ENCODE results near the gene NEUROD2. TPM values are rescaled to one million over a fixed set of nuclear protein-coding genes. Genes with fewer than 3 reads are reported as not detected.
A peak's percentile ranks its signal among the peaks of the same experiment; 100 is the strongest.

Gene NEUROD2
- 0.01 TPM for polyA plus RNA-seq
- long read RNA-seq, donor 1 = 0 reads
- long read RNA-seq, donor 2, full-length matches to known transcripts = 1 of 1 reads
- long read RNA-seq, donor 2, partial matches to known transcripts = 0 of 1 reads
- long read RNA-seq, donor 2, other reads (novel, unspliced or antisense) = 0 of 1 reads
- long read RNA-seq, donor 3 = 0 reads
- long read RNA-seq, donor 4 = 0 reads
- long read RNA-seq, donor 5 = 0 reads
- long read RNA-seq, donor 6, full-length matches to known transcripts = 1 of 1 reads
- long read RNA-seq, donor 6, partial matches to known transcripts = 0 of 1 reads
- long read RNA-seq, donor 6, other reads (novel, unspliced or antisense) = 0 of 1 reads
- long read RNA-seq, donor 7 = 0 reads
- long read RNA-seq, donor 8 = 0 reads
- long read RNA-seq, donor 9 = 0 reads
- long read RNA-seq, donor 10 = 0 reads
- long read RNA-seq, donor 11 = 0 reads

DNA sequence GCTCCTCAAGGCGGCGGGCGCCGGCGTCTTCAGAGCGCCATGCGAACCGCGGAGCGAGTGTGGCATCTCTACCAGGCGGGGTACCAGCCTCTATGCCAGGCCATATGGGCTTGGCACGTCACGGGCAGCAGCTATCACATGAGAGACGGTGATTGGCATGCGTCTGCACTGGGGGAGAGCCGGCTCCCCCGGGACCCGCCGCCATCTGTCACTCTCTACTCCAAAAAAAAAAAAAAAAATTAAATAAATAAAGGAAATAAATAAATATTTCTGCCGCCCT lies at the start of gene NEUROD2:
NEUROD2 (minus strand) TSS at position 70 of the 280 bp plus-strand sequence. CDS start 1,321 bp downstream, outside the sequence.
- Histone ChIP-seq H3K27ac (ENCODE audit: low read length) (no peak within 1 kb of the TSS), H3K9me3 (ENCODE audit: control insufficient read depth, low read depth, low read length) (peaks cover 9% of the 10 kb centered on the region), H3K4me3 (ENCODE audit: low read length) (no peak within 1 kb of the TSS), H3K27me3 (ENCODE audit: control insufficient read depth, insufficient read depth, low read length) (peaks cover 96% of the 10 kb centered on the region), H3K4me1 (ENCODE audit: control insufficient read depth, insufficient read depth, low read length) (peaks cover 10% of the 10 kb centered on the region), H3K36me3 (ENCODE audit: control insufficient read depth, insufficient read depth, low read length) (no peaks in the 10 kb centered on the region)
- 7% methylated on average over 3 of the region's 20 CpGs for WGBS (ENCODE audit: insufficient coverage, low lambda C conversion rate)
- DNase-seq = no peak

DNA sequence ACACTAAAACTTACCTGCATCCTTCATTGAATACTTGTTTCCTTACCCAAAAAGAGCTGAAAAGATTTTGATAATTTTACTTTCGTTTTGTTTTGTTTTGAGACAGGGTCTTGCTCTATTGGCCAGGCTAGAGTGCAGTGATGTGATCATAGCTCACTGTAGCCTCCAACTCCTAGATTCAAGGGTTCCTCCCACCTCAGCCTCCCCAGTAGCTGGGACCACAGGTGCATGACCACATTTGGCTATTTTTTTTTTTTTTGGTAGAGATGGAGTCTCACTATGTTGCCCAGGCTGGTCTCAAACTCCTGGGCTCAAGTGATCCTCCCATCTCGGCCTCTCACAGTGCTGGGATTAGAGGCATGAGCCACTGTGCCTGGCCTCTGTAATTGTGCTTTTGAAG lies 47.4 kb upstream of the NEUROD2 start:
- no peak for DNase-seq
- Histone ChIP-seq H3K9me3 (ENCODE audit: control insufficient read depth, low read depth, low read length) (no peaks in the 10 kb centered on the region), H3K36me3 (ENCODE audit: control insufficient read depth, insufficient read depth, low read length) (peaks cover 46% of the 10 kb centered on the region), H3K27me3 (ENCODE audit: control insufficient read depth, insufficient read depth, low read length) (no peaks in the 10 kb centered on the region), H3K4me3 (ENCODE audit: low read length) (no peak overlapping the region), H3K27ac (ENCODE audit: low read length) (no peak overlapping the region), H3K4me1 (ENCODE audit: control insufficient read depth, insufficient read depth, low read length) (peaks cover 31% of the 10 kb centered on the region)
- WGBS (ENCODE audit: insufficient coverage, low lambda C conversion rate) = no CpG with 5 or more reads among the region's 2 CpGs

DNA sequence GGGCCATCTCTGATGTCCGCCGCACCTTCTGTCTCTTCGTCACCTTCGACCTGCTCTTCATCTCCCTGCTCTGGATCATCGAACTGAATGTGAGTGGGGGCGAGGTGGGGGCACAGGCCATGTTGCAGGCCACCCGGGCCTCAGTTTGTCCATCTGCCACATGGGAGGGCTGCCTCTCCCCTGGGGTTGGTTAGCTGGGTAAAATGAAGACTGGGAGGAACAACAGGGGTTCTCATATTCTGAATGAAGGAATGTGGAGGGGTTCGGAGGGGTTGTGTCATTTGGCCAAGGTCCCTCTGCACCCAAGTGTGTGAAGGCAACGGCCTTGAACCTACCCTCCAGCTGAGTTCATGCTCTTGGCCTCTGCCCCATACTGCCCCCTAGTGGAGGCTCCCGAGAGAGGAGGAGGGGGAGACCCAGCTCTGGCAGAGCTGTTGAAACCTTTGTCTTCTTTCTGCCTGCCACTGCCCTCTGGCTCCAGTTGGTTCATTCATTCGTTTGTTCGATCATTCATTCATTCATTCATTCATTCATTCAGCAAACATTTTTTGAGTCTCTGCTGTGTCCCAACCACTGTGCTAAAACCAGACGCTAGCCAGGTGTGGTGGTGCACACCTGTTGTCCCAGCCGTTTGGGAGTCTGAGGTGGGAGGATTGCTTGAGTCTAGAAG lies 46.1 kb upstream of the NEUROD2 start:
- H3K4me3 ChIP-seq (ENCODE audit: low read length) = no peak overlapping the region
- H3K4me1 ChIP-seq (ENCODE audit: control insufficient read depth, insufficient read depth, low read length) = peaks cover 31% of the 10 kb centered on the region
- H3K27ac ChIP-seq (ENCODE audit: low read length) = peak overlapping the region; percentile 38
- H3K9me3 ChIP-seq (ENCODE audit: control insufficient read depth, low read depth, low read length) = no peaks in the 10 kb centered on the region
- peak in 1 of 2 donors; percentile 43 for DNase-seq
- H3K36me3 ChIP-seq (ENCODE audit: control insufficient read depth, insufficient read depth, low read length) = peaks cover 36% of the 10 kb centered on the region
- WGBS (ENCODE audit: insufficient coverage, low lambda C conversion rate) = no CpG with 5 or more reads among the region's 14 CpGs
- H3K27me3 ChIP-seq (ENCODE audit: control insufficient read depth, insufficient read depth, low read length) = no peaks in the 10 kb centered on the region

DNA sequence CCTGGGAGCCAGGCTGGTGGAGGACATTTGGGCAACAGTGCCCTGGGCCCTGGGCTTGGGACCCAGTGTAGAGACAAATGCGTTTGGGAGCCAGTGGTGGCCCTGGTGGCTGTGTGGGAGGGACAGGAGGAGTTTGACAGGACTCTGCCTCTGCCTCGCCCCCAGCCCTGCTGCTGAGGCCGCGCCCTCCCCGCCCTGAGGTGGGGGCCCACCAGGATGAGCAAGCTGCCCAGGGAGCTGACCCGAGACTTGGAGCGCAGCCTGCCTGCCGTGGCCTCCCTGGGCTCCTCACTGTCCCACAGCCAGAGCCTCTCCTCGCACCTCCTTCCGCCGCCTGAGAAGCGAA lies 45.6 kb upstream of the NEUROD2 start:
- Histone ChIP-seq H3K36me3 (ENCODE audit: control insufficient read depth, insufficient read depth, low read length) (peaks cover 31% of the 10 kb centered on the region), H3K27ac (ENCODE audit: low read length) (peak overlapping the region; percentile 38), H3K4me3 (ENCODE audit: low read length) (no peak overlapping the region), H3K4me1 (ENCODE audit: control insufficient read depth, insufficient read depth, low read length) (peaks cover 36% of the 10 kb centered on the region), H3K9me3 (ENCODE audit: control insufficient read depth, low read depth, low read length) (no peaks in the 10 kb centered on the region), H3K27me3 (ENCODE audit: control insufficient read depth, insufficient read depth, low read length) (no peaks in the 10 kb centered on the region)
- no peak for DNase-seq
- no CpG with 5 or more reads among the region's 12 CpGs for WGBS (ENCODE audit: insufficient coverage, low lambda C conversion rate)

DNA sequence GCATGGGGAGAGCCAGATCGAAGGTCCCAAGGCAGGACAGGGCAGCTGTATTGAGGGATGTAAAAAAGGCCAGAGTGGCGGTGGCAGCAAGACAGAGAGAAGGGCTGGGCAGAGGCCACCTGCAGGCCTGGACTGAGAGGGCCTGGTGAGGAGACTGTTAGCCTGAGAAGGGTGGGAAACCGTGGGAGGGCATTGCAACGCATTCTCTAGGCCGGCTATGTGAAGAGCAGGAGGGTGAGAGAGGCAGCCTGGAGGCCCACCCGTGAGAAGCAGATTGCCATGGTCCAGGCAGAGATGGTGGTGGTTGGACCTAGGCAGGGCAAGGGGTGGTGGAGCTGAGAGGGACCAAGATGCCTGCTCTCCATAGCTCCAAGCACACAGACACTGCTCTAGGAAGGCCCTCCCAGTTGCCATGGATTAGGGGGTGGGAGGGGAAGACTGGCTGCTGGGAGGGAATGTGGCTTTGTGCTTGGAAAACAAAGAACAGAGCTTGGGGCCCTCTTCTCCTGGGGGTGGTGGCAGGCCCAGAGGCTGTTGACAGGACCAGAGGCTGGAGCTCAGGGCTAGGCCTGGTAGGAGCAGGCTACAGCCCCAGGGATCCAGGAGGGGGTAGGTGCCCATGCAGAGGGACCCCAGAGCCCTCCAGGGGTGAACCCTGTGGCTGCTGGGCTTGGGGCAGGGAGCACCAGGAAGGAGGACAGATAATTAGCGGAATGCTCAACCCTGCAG lies 45.0 kb upstream of the NEUROD2 start:
- Histone ChIP-seq H3K4me3 (ENCODE audit: low read length) (no peak overlapping the region), H3K27me3 (ENCODE audit: control insufficient read depth, insufficient read depth, low read length) (no peaks in the 10 kb centered on the region), H3K9me3 (ENCODE audit: control insufficient read depth, low read depth, low read length) (no peaks in the 10 kb centered on the region), H3K36me3 (ENCODE audit: control insufficient read depth, insufficient read depth, low read length) (peaks cover 26% of the 10 kb centered on the region), H3K4me1 (ENCODE audit: control insufficient read depth, insufficient read depth, low read length) (peaks cover 37% of the 10 kb centered on the region), H3K27ac (ENCODE audit: low read length) (peak overlapping the region; percentile 38)
- DNase-seq = peak in 1 of 2 donors; percentile 48
- WGBS (ENCODE audit: insufficient coverage, low lambda C conversion rate) = no CpG with 5 or more reads among the region's 7 CpGs

DNA sequence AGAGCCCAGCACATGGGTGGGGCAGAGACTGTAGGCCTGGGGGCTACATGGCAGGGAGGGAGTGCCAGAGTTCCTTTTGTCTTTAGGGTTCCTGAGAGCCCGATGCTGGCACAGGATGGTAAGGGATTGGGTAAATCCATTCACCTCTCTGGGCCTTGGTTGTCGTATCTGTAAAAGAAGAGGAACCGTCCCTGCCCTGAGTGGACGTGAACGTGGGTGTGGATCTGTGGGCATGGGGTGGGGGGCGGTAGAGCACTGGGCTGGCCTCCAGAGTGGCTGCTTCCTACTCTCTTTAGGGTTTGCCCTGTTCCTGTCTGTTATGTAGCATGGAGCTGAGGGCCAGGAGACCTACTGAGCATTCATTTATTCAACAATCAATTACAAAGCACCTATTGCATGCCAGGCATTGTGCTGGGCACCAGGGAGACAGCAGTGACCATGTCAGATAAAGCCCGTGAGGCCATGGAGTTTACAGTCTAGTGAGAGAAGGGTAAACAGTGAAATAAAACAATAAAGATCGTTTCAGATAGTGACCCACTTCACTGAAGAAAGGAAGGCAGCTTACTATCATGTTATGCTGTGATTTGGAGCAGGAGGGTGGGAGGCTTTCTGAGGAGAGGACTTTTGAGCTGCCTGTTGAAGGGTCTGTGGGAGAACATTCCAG lies 44.3 kb upstream of the NEUROD2 start:
- Histone ChIP-seq H3K27me3 (ENCODE audit: control insufficient read depth, insufficient read depth, low read length) (no peaks in the 10 kb centered on the region), H3K4me3 (ENCODE audit: low read length) (no peak overlapping the region), H3K9me3 (ENCODE audit: control insufficient read depth, low read depth, low read length) (no peaks in the 10 kb centered on the region), H3K27ac (ENCODE audit: low read length) (peak overlapping the region; percentile 38), H3K4me1 (ENCODE audit: control insufficient read depth, insufficient read depth, low read length) (peaks cover 37% of the 10 kb centered on the region), H3K36me3 (ENCODE audit: control insufficient read depth, insufficient read depth, low read length) (peaks cover 21% of the 10 kb centered on the region)
- DNase-seq = peak in 1 of 2 donors; percentile 66
- WGBS (ENCODE audit: insufficient coverage, low lambda C conversion rate) = no CpG with 5 or more reads among the region's 8 CpGs

DNA sequence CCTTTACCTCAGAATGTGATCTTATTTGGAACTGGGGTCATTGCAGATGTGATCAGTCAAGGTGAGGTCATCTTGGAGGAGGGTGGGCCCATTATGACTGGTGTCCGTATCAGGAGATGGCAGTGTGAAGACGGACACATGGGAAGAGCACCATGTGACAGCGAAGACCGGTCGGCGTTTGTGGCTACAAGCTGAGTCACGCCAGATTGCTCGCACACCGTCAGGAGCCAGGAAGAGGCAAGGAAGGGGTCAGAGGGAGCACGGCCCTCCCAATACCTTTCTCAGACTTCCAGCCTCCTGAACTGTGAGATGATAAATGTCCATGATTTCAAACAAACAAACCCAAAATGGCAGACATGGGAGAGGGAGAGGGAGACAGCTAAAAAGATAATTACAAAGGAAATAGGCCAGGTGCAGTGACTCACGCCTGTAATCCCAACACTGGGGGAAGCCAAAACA lies 42.4 kb upstream of the NEUROD2 start:
- DNase-seq = no peak
- no peak overlapping the region for H3K4me3 ChIP-seq (ENCODE audit: low read length)
- peaks cover 9% of the 10 kb centered on the region for H3K36me3 ChIP-seq (ENCODE audit: control insufficient read depth, insufficient read depth, low read length)
- H3K27ac ChIP-seq (ENCODE audit: low read length) = no peak overlapping the region
- 70% methylated on average over 2 of the region's 11 CpGs for WGBS (ENCODE audit: insufficient coverage, low lambda C conversion rate)
- peaks cover 37% of the 10 kb centered on the region for H3K4me1 ChIP-seq (ENCODE audit: control insufficient read depth, insufficient read depth, low read length)
- H3K27me3 ChIP-seq (ENCODE audit: control insufficient read depth, insufficient read depth, low read length) = no peaks in the 10 kb centered on the region
- H3K9me3 ChIP-seq (ENCODE audit: control insufficient read depth, low read depth, low read length) = no peaks in the 10 kb centered on the region

DNA sequence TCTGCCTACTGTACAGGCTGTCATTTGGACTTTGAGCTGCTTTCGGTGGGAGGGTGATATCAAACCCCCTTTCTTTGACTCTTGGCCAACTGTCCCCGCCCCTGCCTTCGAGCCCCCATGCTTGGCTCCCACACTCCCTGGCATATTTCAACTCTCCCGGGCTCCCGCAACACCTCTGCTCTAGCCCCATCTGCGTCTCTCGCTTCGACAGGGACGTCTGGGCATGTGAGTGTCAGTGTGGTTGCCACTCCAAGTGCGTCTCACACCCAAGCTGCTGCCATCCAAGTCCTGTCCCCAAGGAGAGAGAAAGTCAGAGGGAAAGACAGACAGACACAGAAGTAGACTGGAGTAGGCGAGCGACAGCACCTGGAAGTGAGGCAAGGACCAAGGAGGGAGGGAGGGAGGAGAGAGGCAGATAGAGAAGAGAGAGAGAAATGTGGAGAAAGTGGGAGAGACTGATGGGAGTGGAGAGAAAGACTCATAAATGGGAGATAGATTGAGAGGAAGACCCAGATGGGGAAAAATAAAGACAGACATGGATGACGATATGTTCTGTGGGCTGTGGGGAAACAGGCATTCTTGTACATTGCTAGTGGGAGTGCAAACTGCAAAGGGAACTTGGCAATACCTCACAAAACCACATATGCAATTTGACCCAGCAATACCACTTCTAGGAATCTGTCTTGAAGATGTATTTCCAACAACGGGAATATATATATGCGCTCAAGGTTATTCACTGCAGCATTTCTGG lies 41.1 kb upstream of the NEUROD2 start:
- no peak for DNase-seq
- H3K27ac ChIP-seq (ENCODE audit: low read length) = no peak overlapping the region
- 64% methylated on average over 6 of the region's 15 CpGs for WGBS (ENCODE audit: insufficient coverage, low lambda C conversion rate)

DNA sequence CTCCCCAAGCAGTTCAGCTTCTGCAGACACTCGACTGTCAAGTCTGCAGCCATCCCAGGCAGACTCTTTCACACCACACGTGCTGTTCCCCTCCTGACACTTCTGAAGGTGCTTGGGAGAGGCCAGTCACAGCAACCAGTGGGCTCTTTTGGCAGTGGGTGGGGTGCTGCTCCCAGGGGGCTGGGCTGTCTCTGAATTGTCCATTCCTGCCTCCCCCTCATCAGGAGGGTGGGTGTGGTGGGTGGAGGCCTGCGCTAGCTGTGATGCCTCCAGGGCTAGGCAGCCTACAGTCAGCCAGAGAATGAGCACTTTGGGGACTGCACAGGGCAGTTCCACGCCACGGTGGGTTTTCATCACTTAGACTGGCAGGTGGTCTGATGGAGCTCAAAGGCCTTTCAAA lies 39.5 kb upstream of the NEUROD2 start:
- Histone ChIP-seq H3K27me3 (ENCODE audit: control insufficient read depth, insufficient read depth, low read length) (no peaks in the 10 kb centered on the region), H3K4me3 (ENCODE audit: low read length) (no peak overlapping the region), H3K27ac (ENCODE audit: low read length) (no peak overlapping the region), H3K9me3 (ENCODE audit: control insufficient read depth, low read depth, low read length) (no peaks in the 10 kb centered on the region), H3K36me3 (ENCODE audit: control insufficient read depth, insufficient read depth, low read length) (no peaks in the 10 kb centered on the region), H3K4me1 (ENCODE audit: control insufficient read depth, insufficient read depth, low read length) (peaks cover 19% of the 10 kb centered on the region)
- no peak for DNase-seq
- no CpG with 5 or more reads among the region's 5 CpGs for WGBS (ENCODE audit: insufficient coverage, low lambda C conversion rate)

More for the DNA sequence above, 41.1 kb upstream of the NEUROD2 start:
- peaks cover 2% of the 10 kb centered on the region for H3K36me3 ChIP-seq (ENCODE audit: control insufficient read depth, insufficient read depth, low read length)
- H3K9me3 ChIP-seq (ENCODE audit: control insufficient read depth, low read depth, low read length) = no peaks in the 10 kb centered on the region
- no peaks in the 10 kb centered on the region for H3K27me3 ChIP-seq (ENCODE audit: control insufficient read depth, insufficient read depth, low read length)
- no peak overlapping the region for H3K4me3 ChIP-seq (ENCODE audit: low read length)
- H3K4me1 ChIP-seq (ENCODE audit: control insufficient read depth, insufficient read depth, low read length) = peaks cover 35% of the 10 kb centered on the region

Data from large intestine (tissue), 12 donors.